OCI-LY7 (cell line): ENCODE results near the gene NDUFA12. TPM values are rescaled to one million over a fixed set of nuclear protein-coding genes. Genes with fewer than 3 reads are reported as not detected.

Source experiments
- BruUV-seq: library from RNA; stranded (reverse); fragments of 400-500 nt; replicated peaks from 2 replicates; lab custom pipeline; 2021; lab: Mats Ljungman, UMichigan
- CTCF ChIA-PET: fragments of 300-600 bp; sonication (Branson Sonifier 250); formaldehyde crosslinking; loops from one replicate; lab custom pipeline; 2022; ENCODE audit warnings: antibody characterized with exemption; ENCODE audit not compliant: unreplicated experiment; lab: Charles Lee
- POLR2A ChIA-PET: fragments of 300-600 bp; sonication (Branson Sonifier 250); formaldehyde crosslinking; loops from one replicate; lab custom pipeline; 2022; ENCODE audit warnings: antibody characterized with exemption; lab: Charles Lee
- DNase-seq: peaks from one replicate; pipeline ENCODE4 v3.0.0-alpha.2; 2015; ENCODE audit warnings: low spot score
- H2AFZ ChIP-seq: fragments of 200-600 bp; sonication (generic), shearing (Covaris generic); 2 replicates; pipeline ENCODE4 v1.6.1; 2014; ENCODE audit warnings: mild to moderate bottlenecking, antibody characterized with exemption, low read length, moderate library complexity
- H3K27ac ChIP-seq: fragments of 200-600 bp; sonication (generic); 2 replicates; pipeline ENCODE4 v1.5.1; 2014; ENCODE audit warnings: mixed run types, low read depth, mild to moderate bottlenecking, moderate library complexity, low read length, inconsistent platforms; ENCODE audit not compliant: poor library complexity, severe bottlenecking
- H3K36me3 ChIP-seq: fragments of 200-600 bp; sonication (generic); 2 replicates; pipeline ENCODE4 v1.6.1; 2014; ENCODE audit warnings: mild to moderate bottlenecking, antibody characterized with exemption, low read length, moderate library complexity, mixed read lengths; ENCODE audit not compliant: insufficient read depth
- H3K4me1 ChIP-seq: fragments of 200-600 bp; sonication (generic); 2 replicates; pipeline ENCODE4 v1.5.1; 2014; ENCODE audit warnings: mild to moderate bottlenecking, low read length; ENCODE audit not compliant: insufficient read depth, poor library complexity, severe bottlenecking
- H3K4me2 ChIP-seq: fragments of 200-600 bp; sonication (generic); 2 replicates; pipeline ENCODE4 v1.6.1; 2014; ENCODE audit warnings: mild to moderate bottlenecking, low read length
- H3K4me3 ChIP-seq: fragments of 200-600 bp; sonication (generic); 2 replicates; pipeline ENCODE4 v1.5.1; 2014; ENCODE audit warnings: mild to moderate bottlenecking, low read depth, low read length; ENCODE audit not compliant: poor library complexity, severe bottlenecking
- H3K79me2 ChIP-seq: fragments of 200-600 bp; sonication (generic); 2 replicates; pipeline ENCODE4 v1.6.1; 2016; ENCODE audit warnings: low read depth, mild to moderate bottlenecking, low read length, moderate library complexity, mixed read lengths; ENCODE audit not compliant: insufficient read depth
- H3K9me2 ChIP-seq: fragments of 200-600 bp; sonication (generic); 2 replicates; pipeline ENCODE4 v1.6.1; 2016; ENCODE audit warnings: mild to moderate bottlenecking, low read length, mixed read lengths; ENCODE audit not compliant: insufficient read depth
- H3K9me3 ChIP-seq: fragments of 200-600 bp; sonication (generic); 2 replicates; pipeline ENCODE4 v1.6.1; 2014; ENCODE audit warnings: mild to moderate bottlenecking, mixed run types, low read length, mixed read lengths
- H4K20me1 ChIP-seq: fragments of 200-600 bp; sonication (generic); 2 replicates; pipeline ENCODE4 v1.6.1; 2014; ENCODE audit warnings: mild to moderate bottlenecking, antibody characterized with exemption, low read length, moderate library complexity, mixed read lengths; ENCODE audit not compliant: insufficient read depth
- CTCF ChIP-seq: fragments of 200-600 bp; sonication (generic); conservative IDR thresholded peaks from 2 replicates; pipeline ENCODE4 v1.5.1; 2014; ENCODE audit warnings: mild to moderate bottlenecking, antibody characterized with exemption, low read length, moderate library complexity, mixed read lengths
- EZH2phosphoT487 ChIP-seq: fragments of 200-600 bp; sonication (generic); IDR thresholded peaks from 2 replicates; pipeline ENCODE4 v1.6.1; 2018; ENCODE audit warnings: low read depth, borderline replicate concordance, mild to moderate bottlenecking, mixed run types, antibody characterized with exemption, low read length, moderate library complexity, mixed read lengths
- intact Hi-C: fragments of 100-400 bp; cut with micrococcal nuclease; formaldehyde crosslinking; loops from one replicate; pipeline ENCODE4 v1.10.0; 2022; ENCODE audit not compliant: unreplicated experiment
- total RNA-seq, 2 experiments: library from RNA; depleted of rRNA in 1 of 2; stranded (reverse); fragments of >200 nt in 1 of 2; shearing (Covaris generic) in 1 of 2; gene quantifications; 2 replicates each; pipeline ENCODE4 v1.2.3, GENCODE V29; 2014 to 2022

NDUFA12 gene
- total RNA-seq, 2 experiments from 2014 or later: 127 to 147 TPM

GRCh38 chr12:94925206-94925605, 78.3 kb downstream of the NDUFA12 start:
- BruUV-seq: no TSS peak

GRCh38 chr12:94922561-94922960, 80.9 kb downstream of the NDUFA12 start:
- ChIA-PET POLR2A (no interaction called here), CTCF (no interaction called here)
- no peaks in the 10 kb centered on the region for H4K20me1 ChIP-seq
- H3K27ac ChIP-seq: no peak overlapping the region
- no peak for DNase-seq
- H3K9me3 ChIP-seq: no peaks in the 10 kb centered on the region
- H3K36me3 ChIP-seq: no peaks in the 10 kb centered on the region
- TF ChIP-seq CTCF (no peak), EZH2phosphoT487 (no peak)
- no peaks in the 10 kb centered on the region for H3K4me1 ChIP-seq
- no peak overlapping the region for H2AFZ ChIP-seq
- no peaks in the 10 kb centered on the region for H3K79me2 ChIP-seq
- BruUV-seq: no TSS peak
- H3K4me3 ChIP-seq: no peak overlapping the region
- intact Hi-C loops: no loop called here
- no peak overlapping the region for H3K4me2 ChIP-seq
- H3K9me2 ChIP-seq: no peaks in the 10 kb centered on the region

More at GRCh38 chr12:94925206-94925605, 78.3 kb downstream of the NDUFA12 start:
- Histone ChIP-seq H3K9me3 (no peaks in the 10 kb centered on the region), H3K36me3 (no peaks in the 10 kb centered on the region), H3K4me3 (no peak overlapping the region), H3K9me2 (no peaks in the 10 kb centered on the region), H2AFZ (no peak overlapping the region), H3K4me1 (no peaks in the 10 kb centered on the region), H3K4me2 (no peak overlapping the region), H3K27ac (no peak overlapping the region), H4K20me1 (no peaks in the 10 kb centered on the region), H3K79me2 (no peaks in the 10 kb centered on the region)
- CTCF ChIA-PET: no interaction called here
- DNase-seq: no peak
- POLR2A ChIA-PET: no interaction called here
- intact Hi-C loops: no loop called here
- TF ChIP-seq EZH2phosphoT487: no peak
- no peak for TF ChIP-seq CTCF

Other genes starting within 250 kb of the NDUFA12 start
- 37.5 and 43.4 TPM in 2 replicates for gene NR2C1, start 69.9 kb upstream of the NDUFA12 start, total RNA-seq (2014; rRNA removed; shearing (Covaris generic))
- gene NR2C1, start 69.9 kb upstream of the NDUFA12 start, total RNA-seq (2022): 42.8 and 55.7 TPM in 2 replicates
- gene FGD6, start 213.8 kb upstream of the NDUFA12 start, total RNA-seq (2014; rRNA removed; shearing (Covaris generic)): 5.6 and 7.3 TPM in 2 replicates
- gene FGD6, start 213.8 kb upstream of the NDUFA12 start, total RNA-seq (2022): 7.8 and 11.2 TPM in 2 replicates
- 52.5 and 57.7 TPM in 2 replicates for gene VEZT, start 214.1 kb upstream of the NDUFA12 start, total RNA-seq (2014; rRNA removed; shearing (Covaris generic))
- 77.1 and 93.5 TPM in 2 replicates for gene VEZT, start 214.1 kb upstream of the NDUFA12 start, total RNA-seq (2022)